RWPE2 (cell line): ENCODE results near the gene CMIP.

Source experiments
- ATAC-seq: fragments of 200-7000 bp; cut with Tn5 transposase; 3 replicates; pipeline ENCODE4 v1.9.1; 2021; ENCODE audit warnings: low read depth
- DNase-seq: peaks from one replicate; pipeline ENCODE4 v3.0.0-alpha.2; 2020; ENCODE audit warnings: low spot score
- H3K27ac ChIP-seq: fragments of 450-650 bp; 2 replicates; pipeline ENCODE4 v1.5.1; 2017; ENCODE audit warnings: mild to moderate bottlenecking; ENCODE audit not compliant: poor library complexity, severe bottlenecking
- H3K27me3 ChIP-seq: fragments of 250-450 bp; sonication (Bioruptor Pico); 2 replicates; pipeline ENCODE4 v1.5.1; 2021; ENCODE audit warnings: mild to moderate bottlenecking, moderate library complexity; ENCODE audit not compliant: insufficient read depth, poor library complexity, severe bottlenecking
- H3K36me3 ChIP-seq: fragments of 250-450 bp; sonication (Bioruptor Pico); 2 replicates; pipeline ENCODE4 v1.5.1; 2020; ENCODE audit warnings: low read depth, mild to moderate bottlenecking, moderate library complexity
- H3K4me1 ChIP-seq: fragments of 250-450 bp; sonication (Bioruptor Pico); 2 replicates; pipeline ENCODE4 v1.5.1; 2021; ENCODE audit warnings: mild to moderate bottlenecking, moderate library complexity; ENCODE audit not compliant: insufficient read depth, poor library complexity, severe bottlenecking
- H3K4me3 ChIP-seq: fragments of 250-450 bp; sonication (Bioruptor Pico); 2 replicates; pipeline ENCODE4 v1.5.1; 2021; ENCODE audit warnings: mild to moderate bottlenecking, moderate library complexity; ENCODE audit not compliant: severe bottlenecking
- H3K9me3 ChIP-seq: fragments of 250-450 bp; sonication (Bioruptor Pico); 2 replicates; pipeline ENCODE4 v1.5.1; 2021; ENCODE audit warnings: mild to moderate bottlenecking, moderate library complexity; ENCODE audit not compliant: severe bottlenecking
- CTCF ChIP-seq: fragments of 450-650 bp; IDR thresholded peaks from one replicate; pipeline ENCODE4 v1.5.1; 2017; ENCODE audit warnings: mild to moderate bottlenecking, moderate library complexity; ENCODE audit not compliant: poor library complexity, severe bottlenecking

The CMIP gene

GRCh38 chr16:81610936-81611335, 166.3 kb downstream of the CMIP start:
- Histone ChIP-seq H3K4me3 (no peak overlapping the region), H3K36me3 (peaks cover 70% of the 10 kb centered on the region), H3K27me3 (no peaks in the 10 kb centered on the region), H3K9me3 (no peaks in the 10 kb centered on the region), H3K4me1 (peaks cover 1% of the 10 kb centered on the region), H3K27ac (no peak overlapping the region)
- ATAC-seq (no peak), DNase-seq (no peak)
- no peak for TF ChIP-seq CTCF

GRCh38 chr16:81611721-81612120, 167.1 kb downstream of the CMIP start:
- no peaks in the 10 kb centered on the region for H3K9me3 ChIP-seq
- no peak overlapping the region for H3K27ac ChIP-seq
- ATAC-seq (no peak), DNase-seq (no peak)
- TF ChIP-seq CTCF, result no peak
- H3K4me1 ChIP-seq, result no peaks in the 10 kb centered on the region
- peaks cover 66% of the 10 kb centered on the region for H3K36me3 ChIP-seq
- no peaks in the 10 kb centered on the region for H3K27me3 ChIP-seq
- no peak overlapping the region for H3K4me3 ChIP-seq

GRCh38 chr16:81612351-81613163, 167.9 kb downstream of the CMIP start:
- no peak for ATAC-seq
- Histone ChIP-seq H3K27me3 (no peaks in the 10 kb centered on the region), H3K36me3 (peaks cover 70% of the 10 kb centered on the region), H3K9me3 (no peaks in the 10 kb centered on the region), H3K27ac (no peak overlapping the region), H3K4me3 (no peak overlapping the region), H3K4me1 (no peaks in the 10 kb centered on the region)
- no peak for DNase-seq
- no peak for TF ChIP-seq CTCF

- TF ChIP-seq CTCF, result no peak
- ATAC-seq, result no peak
- H3K9me3 ChIP-seq, result no peaks in the 10 kb centered on the region
- H3K4me3 ChIP-seq, result no peak overlapping the region
- H3K36me3 ChIP-seq, result peaks cover 68% of the 10 kb centered on the region
- H3K27me3 ChIP-seq, result no peaks in the 10 kb centered on the region
- DNase-seq, result no peak
- H3K27ac ChIP-seq, result no peak overlapping the region
- H3K4me1 ChIP-seq, result no peaks in the 10 kb centered on the region
Observed at GRCh38 chr16:81614171-81614570, 169.6 kb downstream of the CMIP start.

GRCh38 chr16:81614654-81615359, 170.2 kb downstream of the CMIP start:
- DNase-seq, result no peak
- TF ChIP-seq CTCF, result no peak

More at GRCh38 chr16:81614654-81615359, 170.2 kb downstream of the CMIP start:
- Histone ChIP-seq H3K36me3 (peaks cover 63% of the 10 kb centered on the region), H3K4me1 (no peaks in the 10 kb centered on the region), H3K27me3 (no peaks in the 10 kb centered on the region), H3K27ac (no peak overlapping the region), H3K4me3 (no peak overlapping the region), H3K9me3 (no peaks in the 10 kb centered on the region)
- ATAC-seq, result no peak
